RCC 7860 (cell line): ENCODE data around the gene ACAP3.
"Not testable (repeated sequence)": the region's sequence is repeated elsewhere in the genome, so short reads cannot be mapped to it uniquely, and the experiment has no call there.

Experiments
- DNase-seq: peaks from one replicate; pipeline ENCODE4 v3.0.0-alpha.2; 2015; ENCODE audit warnings: low spot score
- FAIRE-seq: peaks from 2 replicates; lab custom pipeline; 2012; peaks lifted over from hg19 to GRCh38; lab: Jason Lieb, UNC

ACAP3 gene

DNA sequence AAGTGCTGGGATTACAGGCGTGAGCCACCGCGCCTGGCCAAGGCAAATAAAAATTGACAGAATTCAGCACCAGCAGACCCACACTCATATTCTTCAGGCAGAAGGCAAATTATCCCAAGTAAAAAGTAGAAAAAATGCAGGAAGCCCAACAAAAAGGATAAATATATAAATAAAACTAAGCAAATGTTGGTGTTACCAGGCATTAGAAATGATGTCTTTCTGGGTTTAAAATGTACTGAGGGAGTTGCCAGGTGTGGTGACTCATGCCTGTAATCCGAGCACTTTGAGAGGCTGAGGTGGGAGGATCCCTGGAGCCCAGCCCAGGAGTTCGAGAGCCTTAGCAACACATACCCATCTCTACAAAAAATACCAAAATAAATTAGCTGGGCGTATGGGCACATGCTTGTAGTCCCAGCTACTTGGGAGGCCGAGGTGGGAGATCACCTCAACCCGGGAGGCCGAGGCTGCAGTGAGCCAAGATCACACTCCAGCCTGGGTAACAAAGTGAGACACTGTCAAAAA, 10.5 kb upstream of the ACAP3 start:
- peak; percentile 93 for FAIRE-seq
- peak; percentile 87 for DNase-seq

DNA sequence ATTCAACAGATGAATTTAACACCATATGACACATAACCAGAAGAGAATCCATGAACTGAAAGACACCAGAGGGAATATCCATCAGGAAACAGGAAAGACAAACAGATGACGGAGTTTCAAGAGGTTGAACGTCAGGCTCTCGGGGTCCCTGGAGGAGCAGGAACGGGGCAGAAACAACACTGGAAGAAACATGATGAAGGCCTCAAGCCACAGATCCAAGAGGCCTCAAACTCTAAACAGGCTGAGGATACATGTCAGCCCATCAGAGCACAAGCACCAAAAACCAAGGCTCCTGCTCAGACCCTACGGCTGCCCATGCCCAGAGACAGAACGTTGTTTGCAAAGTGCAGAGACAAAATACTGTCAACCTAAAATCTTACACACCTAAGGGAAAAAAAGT, 9.7 kb upstream of the ACAP3 start:
- FAIRE-seq: no peak

DNA sequence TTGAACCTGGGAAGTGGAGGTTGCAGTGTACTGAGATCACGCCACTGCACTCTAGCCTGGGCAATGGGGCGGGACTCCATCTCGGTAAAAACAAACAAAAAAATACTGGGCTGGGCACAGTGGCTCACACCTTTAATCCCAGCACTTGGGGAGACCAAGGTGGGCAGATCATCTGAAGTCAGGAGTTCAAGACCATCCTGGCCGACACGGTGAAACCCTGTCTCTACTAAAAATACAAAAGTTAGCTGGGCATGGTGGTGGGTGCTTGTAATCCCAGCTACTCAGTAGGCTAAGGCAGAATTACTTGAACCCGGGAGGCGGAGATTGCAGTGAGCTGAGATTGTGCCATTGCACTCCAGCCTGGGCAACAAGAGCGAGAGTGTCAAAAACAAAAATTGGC, 8.5 kb upstream of the ACAP3 start:
- not testable (repeated sequence) for DNase-seq, FAIRE-seq

More for the DNA sequence above, 9.7 kb upstream of the ACAP3 start:
- no peak for DNase-seq

DNA sequence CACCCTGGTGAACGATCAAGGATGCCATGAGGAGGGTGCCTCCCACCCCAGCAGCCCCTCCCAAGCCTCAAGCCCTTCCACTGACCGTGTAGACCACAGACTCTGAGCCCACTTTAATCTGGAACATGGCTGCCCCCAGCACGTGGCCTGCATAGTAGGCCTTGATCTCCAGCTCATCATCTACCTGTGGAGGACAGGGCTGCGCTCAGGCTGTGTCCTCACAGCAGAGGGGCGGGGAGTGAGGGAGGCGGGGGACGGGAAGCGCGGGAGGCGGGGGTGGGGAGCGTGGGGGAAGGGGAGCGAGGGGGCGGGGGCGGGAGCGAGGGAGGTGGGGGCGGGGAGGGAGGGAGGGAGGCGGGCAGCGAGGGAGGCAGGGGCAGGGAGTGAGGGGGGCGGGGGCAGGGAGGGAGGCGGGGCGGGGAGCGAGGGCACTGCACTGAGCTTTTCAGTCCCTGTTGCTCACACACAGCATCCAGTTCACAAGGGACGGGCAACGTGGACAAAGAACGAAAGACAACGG, 7.8 kb upstream of the ACAP3 start:
- FAIRE-seq (no peak), DNase-seq (no peak)

DNA sequence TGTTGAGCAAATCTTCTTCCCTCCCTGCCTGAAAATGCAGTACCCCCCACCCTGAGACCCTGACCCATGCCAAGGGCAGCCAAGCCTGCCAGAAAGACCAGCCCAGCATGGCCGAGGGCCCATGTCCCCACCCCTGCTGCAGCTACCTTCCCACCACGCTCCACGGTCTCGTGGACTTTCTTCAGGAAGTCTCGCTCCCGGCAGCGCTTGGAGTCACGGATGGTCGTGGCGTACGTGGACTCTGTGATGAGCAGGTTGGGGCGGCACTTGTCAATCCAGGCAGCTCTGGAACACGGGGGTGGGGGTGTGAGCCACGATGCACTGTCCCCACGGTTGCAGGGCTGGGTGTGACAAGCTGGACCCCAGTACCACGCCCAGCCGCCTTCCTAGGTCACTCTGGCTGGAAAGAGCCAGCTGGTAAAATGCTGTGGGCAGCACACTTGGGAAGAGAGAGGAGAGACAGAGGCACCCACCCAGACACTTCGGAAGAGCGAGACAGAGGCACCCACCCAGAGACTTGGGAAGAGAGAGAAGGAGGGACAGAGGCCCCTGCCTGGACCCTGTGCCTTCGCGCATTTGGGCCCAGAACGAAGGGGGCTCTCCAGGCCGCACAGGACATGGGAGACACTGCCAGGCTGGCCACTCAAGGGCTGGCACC, 7.1 kb upstream of the ACAP3 start:
- DNase-seq (no peak), FAIRE-seq (no peak)

DNA sequence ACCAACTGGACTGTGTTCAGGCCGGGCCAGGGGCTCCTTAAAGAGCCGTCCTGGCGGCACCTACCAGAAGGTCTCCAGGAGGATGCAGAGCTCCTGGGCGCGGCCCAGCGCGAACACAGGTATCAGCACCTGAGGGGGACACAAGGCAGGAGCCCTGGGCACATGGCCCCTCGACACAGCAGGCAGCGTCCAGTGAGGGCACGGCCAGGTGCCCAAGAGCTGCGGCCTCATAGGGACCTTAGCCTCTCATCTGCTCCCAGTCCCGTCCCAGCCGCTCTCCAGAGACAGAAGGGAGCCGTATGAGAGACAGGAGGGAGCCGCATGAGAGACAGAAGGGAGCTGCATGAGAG, 6.5 kb upstream of the ACAP3 start:
- FAIRE-seq: no peak
- no peak for DNase-seq

- no peak for FAIRE-seq
Observed at GRCh38 chr1:1313500-1314236, 5.9 kb upstream of the ACAP3 start.

GRCh38 chr1:1312450-1313314, 5.0 kb upstream of the ACAP3 start:
- no peak for DNase-seq
- no peak for FAIRE-seq

More at GRCh38 chr1:1313500-1314236, 5.9 kb upstream of the ACAP3 start:
- no peak for DNase-seq

DNA sequence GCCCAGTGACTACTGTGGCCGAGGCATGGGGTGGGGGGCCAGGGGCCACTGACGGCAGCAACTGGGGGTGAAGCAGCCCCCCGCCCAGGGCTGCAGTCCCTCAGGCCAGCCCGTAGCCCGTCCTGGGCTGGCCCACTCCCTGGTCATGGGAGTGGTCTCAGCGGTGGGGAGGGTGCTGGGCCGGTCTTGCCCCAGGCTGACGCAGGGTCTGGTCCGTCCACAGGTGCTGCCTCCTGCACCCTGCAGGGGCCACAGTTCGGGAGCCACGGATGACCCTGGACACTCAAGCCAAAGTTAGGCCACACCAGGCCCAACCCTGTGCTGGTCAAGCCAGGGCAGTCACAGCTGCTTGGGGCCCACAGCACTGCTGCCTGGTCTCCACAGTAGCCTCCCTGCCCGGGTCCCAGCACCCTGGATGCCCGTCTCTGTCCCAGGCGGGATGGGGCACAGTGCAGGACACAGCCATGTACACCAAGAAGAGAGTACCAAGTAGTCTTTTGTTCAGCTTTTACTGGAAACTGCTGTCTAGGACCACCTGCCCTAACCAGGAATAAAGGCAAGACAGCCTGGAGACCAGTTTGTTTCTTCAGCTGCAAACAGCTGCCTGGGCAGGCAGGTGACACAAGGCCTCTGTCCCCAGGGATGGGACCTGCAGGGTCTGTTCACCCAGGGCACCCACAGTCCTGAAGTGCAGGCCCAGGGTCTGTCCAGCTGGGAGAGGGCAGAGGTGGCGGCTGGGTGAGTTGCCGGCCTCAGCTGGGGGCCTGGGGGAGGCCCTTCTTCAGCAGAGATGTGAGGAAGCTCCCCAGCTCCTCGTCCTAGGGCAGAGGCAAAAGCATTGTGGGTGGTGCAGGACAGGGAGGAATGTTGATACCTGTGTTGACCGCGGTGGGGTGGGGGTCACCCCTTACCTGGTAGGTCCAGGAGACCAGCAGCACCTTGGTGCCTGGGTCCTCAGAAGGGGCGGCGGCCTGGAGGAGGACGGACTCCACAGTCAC, 3.7 kb upstream of the ACAP3 start:
- FAIRE-seq (no peak), DNase-seq (no peak)

DNA sequence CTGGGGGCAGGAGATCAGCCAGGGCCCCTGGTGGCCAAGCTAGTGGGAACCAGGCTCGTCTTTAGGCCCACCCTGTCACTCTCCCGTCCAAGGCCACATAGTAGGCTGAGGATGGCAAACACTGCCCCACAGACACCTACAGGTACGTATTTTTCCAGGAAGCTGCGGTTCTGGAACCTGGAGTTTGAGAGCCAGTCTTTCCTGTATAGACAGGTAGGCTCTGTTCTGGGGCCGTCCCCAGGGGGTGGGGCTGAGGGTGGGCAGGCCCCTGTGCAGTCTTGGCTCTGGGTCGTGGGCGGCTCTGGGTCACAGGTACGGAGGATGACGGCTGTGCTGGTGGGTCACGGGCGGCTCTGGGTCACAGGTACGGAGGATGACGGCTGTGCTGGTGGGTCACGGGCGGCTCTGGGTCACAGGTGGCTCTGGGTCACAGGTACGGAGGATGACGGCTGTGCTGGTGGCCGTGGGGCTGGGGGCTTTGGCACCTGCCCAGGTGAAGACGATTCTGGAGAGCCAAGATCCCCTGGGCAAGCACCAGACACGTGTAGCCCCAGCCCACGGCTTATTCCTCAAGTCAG, 2.8 kb upstream of the ACAP3 start:
- FAIRE-seq: no peak

GRCh38 chr1:1310109-1310385, 2.3 kb upstream of the ACAP3 start:
- no peak for DNase-seq
- no peak for FAIRE-seq

More for the DNA sequence above, 2.8 kb upstream of the ACAP3 start:
- DNase-seq: no peak

DNA sequence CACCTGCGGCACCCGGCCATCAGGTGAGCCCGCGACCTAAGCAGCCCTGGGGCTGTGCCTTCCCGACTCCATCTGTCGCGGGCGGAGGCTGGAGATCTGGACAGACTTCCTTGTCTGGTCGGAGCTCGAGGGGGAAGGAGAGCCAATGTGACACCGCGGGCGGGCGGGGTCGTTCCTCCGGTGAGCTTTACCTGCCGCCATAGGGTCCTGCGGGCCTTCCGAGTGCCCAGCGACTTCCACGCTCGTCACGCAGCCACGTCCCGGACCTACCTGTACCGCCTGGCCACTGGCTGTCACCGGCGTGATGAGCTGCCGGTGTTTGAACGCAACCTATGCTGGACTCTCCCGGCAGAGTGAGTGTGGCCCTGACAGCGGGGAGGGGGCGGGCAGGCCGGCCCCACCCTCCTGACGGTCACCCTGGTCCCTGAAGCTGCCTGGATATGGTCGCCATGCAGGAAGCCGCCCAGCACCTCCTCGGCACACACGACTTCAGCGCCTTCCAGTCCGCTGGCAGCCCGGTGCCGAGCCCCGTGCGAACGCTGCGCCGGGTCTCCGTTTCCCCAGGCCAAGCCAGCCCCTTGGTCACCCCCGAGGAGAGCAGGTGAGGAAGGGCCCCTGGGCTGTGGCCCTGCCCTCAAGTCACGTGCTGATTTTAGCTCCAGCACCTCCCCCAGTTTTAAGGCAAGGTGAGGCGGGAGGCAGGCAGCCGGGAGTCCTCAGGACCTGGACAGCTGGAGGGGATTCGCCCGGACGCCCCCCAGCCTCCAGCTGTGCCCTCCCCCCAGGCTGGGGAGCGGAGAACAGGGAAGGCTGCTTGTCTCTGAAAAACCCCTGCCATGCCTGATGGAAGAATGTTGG, 1.8 kb upstream of the ACAP3 start:
- DNase-seq (no peak), FAIRE-seq (no peak)

DNA sequence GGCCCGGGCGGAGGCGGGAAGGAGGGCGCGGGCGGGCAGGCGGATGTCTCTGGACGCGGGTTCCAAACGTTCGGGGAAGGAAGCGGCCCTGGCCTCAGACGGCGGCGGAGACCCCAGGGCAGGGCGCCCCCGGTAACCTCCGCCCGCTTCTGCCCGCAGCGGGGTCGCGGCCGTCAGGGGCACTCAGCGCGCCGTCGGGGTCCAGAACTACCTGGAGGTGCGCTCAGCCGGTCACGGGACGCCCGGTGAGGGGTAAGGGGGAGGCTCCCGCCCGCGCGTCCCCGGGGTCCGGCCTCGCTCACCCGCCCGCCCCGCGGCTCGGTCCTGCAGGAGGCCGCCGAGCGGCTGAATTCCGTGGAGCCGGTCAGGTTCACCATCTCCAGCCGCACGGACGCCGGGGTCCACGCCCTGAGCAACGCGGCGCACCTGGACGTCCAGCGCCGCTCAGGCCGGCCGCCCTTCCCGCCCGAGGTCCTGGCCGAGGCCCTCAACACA, 1.1 kb upstream of the ACAP3 start:
- DNase-seq (no peak), FAIRE-seq (no peak)

DNA sequence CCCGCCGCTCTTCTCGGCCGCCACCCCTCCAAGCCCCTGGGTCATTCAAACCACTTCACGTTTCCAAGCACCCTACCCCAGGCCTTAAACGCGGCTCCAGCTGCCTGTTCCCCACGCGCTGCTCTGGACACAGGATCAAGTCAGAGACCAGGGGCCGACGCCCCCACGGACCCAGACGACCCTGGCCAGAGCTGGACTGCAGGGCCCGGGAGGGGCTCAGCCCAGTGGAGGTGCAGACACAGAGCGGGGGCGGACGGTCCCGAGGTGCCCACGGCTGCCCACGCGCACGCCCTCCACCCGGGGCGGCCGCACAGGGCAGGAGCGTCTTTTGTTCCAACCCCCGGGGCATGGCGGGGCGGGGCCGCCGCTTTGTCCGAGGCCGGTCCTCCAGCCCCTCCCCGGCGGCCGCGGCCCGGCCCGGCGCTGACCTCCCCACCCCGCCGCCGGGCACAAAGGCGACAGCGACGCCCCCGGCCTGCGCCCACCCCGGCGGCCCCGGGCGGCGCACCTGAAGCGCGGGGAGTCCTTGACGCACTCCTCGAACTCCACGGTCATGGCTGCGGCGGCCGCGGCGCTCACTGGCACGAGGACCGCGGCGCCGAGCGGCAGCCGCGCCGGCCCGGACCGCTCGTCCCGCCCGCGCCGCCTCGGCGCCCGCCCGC, 338 bp downstream of the ACAP3 start:
- DNase-seq (no peak), FAIRE-seq (no peak)

- DNase-seq (no peak), FAIRE-seq (no peak)
Observed at GRCh38 chr1:1306661-1307260, 969 bp downstream of the ACAP3 start.

GRCh38 chr1:1306070-1306660, 1.6 kb downstream of the ACAP3 start:
- FAIRE-seq: no peak
- DNase-seq: no peak

- peak; percentile 59 for DNase-seq
- peak; percentile 5 for FAIRE-seq
Observed at GRCh38 chr1:1305300-1306069, 2.2 kb downstream of the ACAP3 start.
